Endothelial cell of umbilical vein (primary cell): ENCODE data around the gene HBEGF. TPM values are rescaled to one million over a fixed set of nuclear protein-coding genes. Genes with fewer than 3 reads are reported as not detected.

ENCODE experiments used
- BruUV-seq: library from RNA; stranded (reverse); fragments of 400-500 nt; replicated peaks from 2 replicates; lab custom pipeline; 2021; lab: Mats Ljungman, UMichigan
- CTCF ChIA-PET: fragments of 300-600, 350-600 bp; sonication (Branson Sonifier 250); formaldehyde crosslinking; loops from one replicate; lab custom pipeline; 2021; ENCODE audit warnings: antibody characterized with exemption, inconsistent platforms; lab: Charles Lee
- POLR2A ChIA-PET: fragments of 300-600, 350-600 bp; sonication (Branson Sonifier 250); formaldehyde crosslinking; loops from one replicate; lab custom pipeline; 2021; ENCODE audit warnings: antibody characterized with exemption, inconsistent platforms; lab: Charles Lee
- DNase-seq: peaks from one replicate; pipeline ENCODE4 v3.0.0-alpha.2; 2011; ENCODE audit warnings: low read depth, low spot score
- FAIRE-seq: peaks from 2 replicates; lab custom pipeline; 2011; peaks lifted over from hg19 to GRCh38; lab: Jason Lieb, UNC
- H2AFZ ChIP-seq: 2 replicates; pipeline ENCODE4 v1.6.0; 2012; ENCODE audit warnings: low read depth, low read length, control low read depth, inconsistent platforms
- H3K27ac ChIP-seq: 2 replicates; pipeline ENCODE4 v1.5.1; 2011; ENCODE audit warnings: low read depth, mild to moderate bottlenecking, control low read depth, low read length, moderate library complexity; ENCODE audit not compliant: insufficient read depth
- H3K27me3 ChIP-seq, 2 experiments: 2 replicates each; pipeline versions ENCODE4 v1.6.0 to v1.6.1; 2011; ENCODE audit warnings: low read length in 2 of 2, mixed read lengths in 1 of 2; ENCODE audit not compliant: control insufficient read depth in 2 of 2, insufficient read depth in 2 of 2
- H3K36me3 ChIP-seq, 2 experiments: 2 replicates in 1 of 2; 3 replicates in 1 of 2; pipeline ENCODE4 v1.5.1; 2011; ENCODE audit warnings: low read length in 2 of 2, mild to moderate bottlenecking in 1 of 2, moderate library complexity in 1 of 2; ENCODE audit not compliant: control insufficient read depth in 2 of 2, insufficient read depth in 2 of 2; ENCODE audit errors: extremely low read depth in 1 of 2
- H3K4me1 ChIP-seq: 3 replicates; pipeline ENCODE4 v1.5.1; 2011; ENCODE audit warnings: mild to moderate bottlenecking, low read length; ENCODE audit not compliant: control insufficient read depth, insufficient read depth; ENCODE audit errors: extremely low read depth
- H3K4me2 ChIP-seq: 2 replicates; pipeline ENCODE4 v1.6.1; 2011; ENCODE audit warnings: low read length, control low read depth, mixed read lengths; ENCODE audit not compliant: insufficient read depth
- H3K4me3 ChIP-seq, 3 experiments: fragments of 200-600 bp in 1 of 3; sonication (generic), shearing (Covaris generic) in 1 of 3; replicated peaks in 1 of 3; 2 replicates each; pipeline ENCODE4 v1.5.1; 2011 to 2016; ENCODE audit warnings: control low read depth in 3 of 3, low read length in 3 of 3, mild to moderate bottlenecking in 2 of 3, inconsistent platforms in 1 of 3, low read depth in 1 of 3, moderate library complexity in 1 of 3; ENCODE audit not compliant: insufficient read depth in 1 of 3
- H3K79me2 ChIP-seq: 2 replicates; pipeline ENCODE4 v1.6.0; 2012; ENCODE audit warnings: low read length, inconsistent platforms; ENCODE audit not compliant: control insufficient read depth, insufficient read depth
- H3K9ac ChIP-seq: replicated peaks from 2 replicates; pipeline ENCODE3; 2011; ENCODE audit warnings: low read length, control low read depth; ENCODE audit not compliant: insufficient read depth; ENCODE audit errors: extremely low read depth
- H3K9me1 ChIP-seq: replicated peaks from 3 replicates; pipeline ENCODE4 v1.6.0; 2011; ENCODE audit warnings: mild to moderate bottlenecking, low read length; ENCODE audit not compliant: control insufficient read depth, insufficient read depth; ENCODE audit errors: extremely low read depth
- H3K9me3 ChIP-seq: replicated peaks from 2 replicates; pipeline ENCODE4 v1.5.1; 2012; ENCODE audit warnings: low read length, inconsistent platforms; ENCODE audit not compliant: control insufficient read depth, insufficient read depth
- H4K20me1 ChIP-seq: replicated peaks from 2 replicates; pipeline ENCODE3; 2011; ENCODE audit warnings: mild to moderate bottlenecking, low read length; ENCODE audit not compliant: control insufficient read depth, insufficient read depth; ENCODE audit errors: extremely low read depth
- CTCF ChIP-seq, 2 donors: IDR thresholded peaks; 1 replicate in 1 of 2; 2 replicates in 1 of 2; pipeline ENCODE4 v1.5.1; 2011; ENCODE audit warnings: low read length in 2 of 2, mild to moderate bottlenecking in 2 of 2, moderate library complexity in 2 of 2, control low read depth in 1 of 2, inconsistent platforms in 1 of 2, low read depth in 1 of 2; ENCODE audit not compliant: insufficient read depth in 1 of 2; ENCODE audit errors: extremely low read depth in 1 of 2
- EZH2 ChIP-seq: IDR thresholded peaks from 2 replicates; pipeline ENCODE4 v1.6.1; 2012; ENCODE audit warnings: borderline replicate concordance, low read depth, mild to moderate bottlenecking, moderate library complexity, low read length, inconsistent platforms; ENCODE audit not compliant: severe bottlenecking
- FOS ChIP-seq: IDR thresholded peaks from 2 replicates; pipeline ENCODE4 v1.6.1; 2011; ENCODE audit warnings: mild to moderate bottlenecking, low read length, moderate library complexity, borderline replicate concordance; ENCODE audit not compliant: insufficient read depth
- GATA2 ChIP-seq: IDR thresholded peaks from 2 replicates; pipeline ENCODE4 v1.7.0; 2011; ENCODE audit warnings: low read depth, mild to moderate bottlenecking, moderate library complexity, mixed read lengths, low read length; ENCODE audit not compliant: insufficient read length, insufficient read depth
- JUN ChIP-seq: IDR thresholded peaks from 2 replicates; pipeline ENCODE4 v1.6.1; 2011; ENCODE audit warnings: borderline replicate concordance, low read depth; ENCODE audit not compliant: insufficient read length, insufficient read depth
- MAX ChIP-seq: IDR thresholded peaks from 2 replicates; pipeline ENCODE4 v1.6.1; 2011; ENCODE audit not compliant: insufficient read depth, insufficient read length
- MYC ChIP-seq: IDR thresholded peaks from one replicate; pipeline ENCODE4 v1.6.1; 2011; ENCODE audit warnings: mild to moderate bottlenecking, low read depth, low read length
- POLR2A ChIP-seq: IDR thresholded peaks from 2 replicates; pipeline ENCODE4 v1.6.1; 2012; ENCODE audit warnings: low read depth, mild to moderate bottlenecking, control low read depth, low read length
- POLR2AphosphoS5 ChIP-seq: IDR thresholded peaks from 2 replicates; pipeline ENCODE4 v1.6.1; 2012; ENCODE audit warnings: low read depth, mild to moderate bottlenecking, control low read depth, low read length, moderate library complexity; ENCODE audit not compliant: insufficient read depth
- dilution Hi-C: fragments of 300-500 bp; cut with MboI; formaldehyde crosslinking; loops from one replicate; pipeline ENCODE4 v1.15.0; 2019; ENCODE audit warnings: low sequenced_read_pairs; ENCODE audit not compliant: extremely low pct_ligation_motif_present
- intact Hi-C: fragments of 100-400 bp; cut with micrococcal nuclease; formaldehyde crosslinking; loops from one replicate; pipeline ENCODE4 v1.10.0; 2022
- polyA plus RNA-seq, 4 experiments: library from polyadenylated mRNA; depleted of rRNA in 3 of 4; stranded (reverse) in 3 of 4; unstranded in 1 of 4; fragments of >200 nt; gene quantifications; 2 replicates each; pipeline versions ENCODE4 v1.2.1 to v1.2.3, GENCODE V29; 2011 to 2012; ENCODE audit warnings: missing spikeins in 1 of 4
- total RNA-seq: library from RNA; stranded (reverse); gene quantifications from 2 replicates; pipeline ENCODE4 v1.2.3, GENCODE V29; 2021

Gene HBEGF
- total and polyA plus RNA-seq, 2 donors (not counting 3 experiments of a cell fraction or from before 2014, with no cell fraction given) = 33.2 to 79.8 TPM

DNA sequence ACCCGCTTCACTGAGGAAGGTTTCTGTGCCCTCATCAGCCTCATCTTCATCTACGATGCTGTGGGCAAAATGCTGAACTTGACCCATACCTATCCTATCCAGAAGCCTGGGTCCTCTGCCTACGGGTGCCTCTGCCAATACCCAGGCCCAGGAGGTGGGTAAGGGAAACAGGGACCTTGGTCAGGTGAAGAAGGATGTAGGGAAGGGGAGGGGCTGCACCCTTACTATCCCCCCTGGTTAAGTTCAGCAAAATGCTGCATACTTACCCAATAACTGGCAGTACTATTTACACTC is 18.0 kb upstream of the HBEGF start:
- Histone ChIP-seq H3K4me3 (no peak overlapping the region), H4K20me1 (no peaks in the 10 kb centered on the region), H3K27ac (no peak overlapping the region), H3K9me3 (no peaks in the 10 kb centered on the region), H2AFZ (no peak overlapping the region), H3K9me1 (no peaks in the 10 kb centered on the region), H3K4me2 (no peak overlapping the region), H3K27me3 (no peaks in the 10 kb centered on the region), H3K4me1 (peaks cover 3% of the 10 kb centered on the region), H3K36me3 (no peaks in the 10 kb centered on the region), H3K79me2 (no peaks in the 10 kb centered on the region), H3K9ac (no peak overlapping the region)
- ChIA-PET CTCF (interaction anchor here (1.9 to 4.1 kb wide), 7 partner anchors 9 to 356 kb away, joined by 7 to 64 read pairs (median 19); no protein-coding TSS in a partner anchor), POLR2A (interaction anchor here (0.5 kb wide), 1 partner anchor 283 kb away, joined by 5 read pairs; the partner anchor contains the start of genes IK and NDUFA2)
- dilution Hi-C loops = no loop called here
- FAIRE-seq = no peak
- TF ChIP-seq JUN (no peak), GATA2 (no peak), POLR2A (no peak), FOS (no peak), CTCF (IDR thresholded peaks at IDR 0.05; ENCODE audit: extremely low read depth in 1 of 2, insufficient read depth in 1 of 2, low read depth in 1 of 2, low read length in 2 of 2) (no peak), POLR2AphosphoS5 (no peak), MAX (no peak), MYC (no peak), EZH2 (no peak)
- DNase-seq = no peak
- intact Hi-C loops = no loop called here
- BruUV-seq = no TSS peak
